ENCODE measurements around the gene CES5A.

CES5A gene

DNA sequence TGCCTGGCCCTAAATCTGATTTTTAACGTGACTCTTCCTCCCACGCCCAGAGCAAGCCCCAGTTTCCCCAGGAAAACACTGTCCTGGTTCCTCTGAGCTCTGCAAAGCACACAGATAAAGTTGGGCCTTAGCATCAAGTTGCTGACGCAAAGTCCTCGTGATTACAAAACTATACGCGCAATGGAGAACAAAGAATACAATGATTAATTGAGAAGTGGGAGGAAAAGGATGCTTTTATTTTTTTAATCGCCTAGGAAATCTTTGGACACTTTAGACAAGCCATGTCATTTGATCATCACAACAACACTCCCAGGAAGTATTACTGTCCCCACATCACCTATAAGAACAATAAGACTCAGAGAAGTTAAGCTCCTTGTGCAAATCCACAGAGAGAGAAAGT, 30.5 kb upstream of the CES5A start:
- H3K36me3 ChIP-seq (ENCODE audit: low read length) = no peaks in the 10 kb centered on the region
- no peak overlapping the region for H3K4me2 ChIP-seq (ENCODE audit: low read depth, low read length, poor library complexity, severe bottlenecking)
- H3K9ac ChIP-seq (ENCODE audit: low read length) = no peak overlapping the region
- no peak overlapping the region for H3K27ac ChIP-seq (ENCODE audit: low read depth, low read length)
- no peak overlapping the region for H3K4me3 ChIP-seq (ENCODE audit: insufficient read depth, low read length, poor library complexity, severe bottlenecking)
- no peaks in the 10 kb centered on the region for H4K20me1 ChIP-seq (ENCODE audit: low read depth, low read length)
- no peaks in the 10 kb centered on the region for H3K9me3 ChIP-seq (ENCODE audit: insufficient read depth, low read length)
- no peaks in the 10 kb centered on the region for H3K9me2 ChIP-seq (replicated peaks; ENCODE audit: insufficient read depth, low read length)
- no peak for TF ChIP-seq EZH2phosphoT487 (conservative IDR thresholded peaks at IDR 0.05; ENCODE audit: low read length)
- TF ChIP-seq, protein P1, sequence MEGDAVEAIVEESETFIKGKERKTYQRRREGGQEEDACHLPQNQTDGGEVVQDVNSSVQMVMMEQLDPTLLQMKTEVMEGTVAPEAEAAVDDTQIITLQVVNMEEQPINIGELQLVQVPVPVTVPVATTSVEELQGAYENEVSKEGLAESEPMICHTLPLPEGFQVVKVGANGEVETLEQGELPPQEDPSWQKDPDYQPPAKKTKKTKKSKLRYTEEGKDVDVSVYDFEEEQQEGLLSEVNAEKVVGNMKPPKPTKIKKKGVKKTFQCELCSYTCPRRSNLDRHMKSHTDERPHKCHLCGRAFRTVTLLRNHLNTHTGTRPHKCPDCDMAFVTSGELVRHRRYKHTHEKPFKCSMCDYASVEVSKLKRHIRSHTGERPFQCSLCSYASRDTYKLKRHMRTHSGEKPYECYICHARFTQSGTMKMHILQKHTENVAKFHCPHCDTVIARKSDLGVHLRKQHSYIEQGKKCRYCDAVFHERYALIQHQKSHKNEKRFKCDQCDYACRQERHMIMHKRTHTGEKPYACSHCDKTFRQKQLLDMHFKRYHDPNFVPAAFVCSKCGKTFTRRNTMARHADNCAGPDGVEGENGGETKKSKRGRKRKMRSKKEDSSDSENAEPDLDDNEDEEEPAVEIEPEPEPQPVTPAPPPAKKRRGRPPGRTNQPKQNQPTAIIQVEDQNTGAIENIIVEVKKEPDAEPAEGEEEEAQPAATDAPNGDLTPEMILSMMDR (IDR thresholded peaks at IDR 0.05; ENCODE audit: insufficient read depth, low read length, poor library complexity, severe bottlenecking) = no peak
- no peak overlapping the region for H2AFZ ChIP-seq (ENCODE audit: low read depth, low read length, severe bottlenecking)
- peaks cover 4% of the 10 kb centered on the region; the same call in 1 of the 2 replicates for H3K27me3 ChIP-seq (ENCODE audit: low read length)
- no peaks in the 10 kb centered on the region for H3F3A ChIP-seq (ENCODE audit: insufficient read depth)
- no peaks in the 10 kb centered on the region for H3K79me2 ChIP-seq (ENCODE audit: insufficient read depth, low read length)

DNA sequence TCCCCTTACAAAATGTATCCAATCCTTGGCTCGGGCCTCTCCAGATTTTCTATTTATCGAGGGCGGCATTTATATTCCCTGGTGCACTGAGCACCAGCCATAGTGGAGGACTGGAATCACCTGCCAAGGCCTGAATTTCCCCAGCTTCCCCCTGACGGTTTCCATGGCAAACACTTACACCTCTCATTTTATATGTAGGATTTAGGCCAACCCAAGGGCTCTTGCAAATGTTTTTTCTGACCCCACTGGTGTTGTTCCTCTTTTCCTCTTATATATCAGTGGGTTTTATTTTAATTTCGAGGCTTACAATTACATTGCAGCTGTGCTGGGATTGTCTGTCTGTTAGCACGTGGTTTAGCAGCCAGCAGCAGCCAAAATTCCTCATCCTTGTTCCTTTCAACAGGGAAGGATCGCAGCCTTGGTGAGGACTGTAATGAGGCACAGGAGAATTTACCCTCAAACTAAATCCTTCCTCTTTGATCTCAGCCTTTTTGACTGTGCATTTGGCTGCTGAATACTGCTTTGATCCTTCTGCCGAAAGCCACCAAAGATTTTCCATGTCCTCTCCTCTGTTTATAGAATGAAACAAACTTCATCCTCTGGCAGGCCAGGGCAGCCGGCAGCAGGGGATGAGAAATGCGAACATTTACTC, 26.5 kb upstream of the CES5A start:
- Histone ChIP-seq H4K20me1 (ENCODE audit: low read depth, low read length) (no peaks in the 10 kb centered on the region), H2AFZ (ENCODE audit: low read depth, low read length, severe bottlenecking) (no peak overlapping the region), H3K9me3 (ENCODE audit: insufficient read depth, low read length) (no peaks in the 10 kb centered on the region; the same call in 1 of the 2 replicates), H3F3A (ENCODE audit: insufficient read depth) (no peaks in the 10 kb centered on the region), H3K27ac (ENCODE audit: low read depth, low read length) (no peak overlapping the region), H3K36me3 (ENCODE audit: low read length) (no peaks in the 10 kb centered on the region), H3K9me2 (replicated peaks; ENCODE audit: insufficient read depth, low read length) (no peaks in the 10 kb centered on the region), H3K9ac (ENCODE audit: low read length) (no peak overlapping the region), H3K79me2 (ENCODE audit: insufficient read depth, low read length) (no peaks in the 10 kb centered on the region), H3K4me3 (ENCODE audit: insufficient read depth, low read length, poor library complexity, severe bottlenecking) (no peak overlapping the region), H3K27me3 (ENCODE audit: low read length) (peaks cover 4% of the 10 kb centered on the region; the same call in 1 of the 2 replicates), H3K4me2 (ENCODE audit: low read depth, low read length, poor library complexity, severe bottlenecking) (no peak overlapping the region)
- TF ChIP-seq, protein P1 (IDR thresholded peaks at IDR 0.05; ENCODE audit: insufficient read depth, low read length, poor library complexity, severe bottlenecking) = no peak
- no peak for TF ChIP-seq EZH2phosphoT487 (conservative IDR thresholded peaks at IDR 0.05; ENCODE audit: low read length)

DNA sequence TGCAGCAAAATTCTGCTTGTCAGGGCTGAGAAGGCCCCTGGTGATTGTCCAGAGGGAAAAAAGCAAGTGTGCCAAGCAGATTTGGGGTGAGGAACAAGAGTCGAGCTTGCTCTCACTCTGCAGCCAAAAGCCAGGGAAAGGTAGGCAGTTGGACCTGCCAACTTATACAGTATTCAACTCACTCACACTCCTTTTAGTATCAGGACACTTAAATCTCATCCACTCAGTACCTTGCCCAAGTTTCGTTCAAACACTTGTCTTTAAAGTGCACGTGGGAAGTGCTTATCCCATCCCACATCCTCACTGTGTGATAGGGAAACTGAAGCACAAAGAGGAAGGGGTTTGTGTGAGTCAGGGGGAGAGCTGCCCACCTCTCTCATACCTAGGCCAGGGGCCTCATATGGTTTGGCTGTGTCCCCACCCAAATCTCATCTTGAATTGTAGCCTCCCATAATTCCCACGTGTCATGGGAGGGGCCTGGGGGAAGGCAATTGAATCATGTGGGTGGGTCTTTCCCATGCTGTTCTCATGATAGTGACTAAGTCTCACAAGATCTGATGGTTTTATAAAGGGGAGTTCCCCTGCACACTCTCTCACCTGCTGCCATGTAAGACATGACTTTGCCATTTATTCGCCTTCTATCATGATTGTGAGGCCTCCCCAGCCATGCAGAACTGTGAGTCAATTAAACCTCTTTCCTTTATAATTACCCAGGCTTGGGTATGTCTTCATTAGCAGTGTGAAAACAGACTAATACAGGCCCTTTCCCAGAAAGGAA, 25.6 kb upstream of the CES5A start:
- peaks cover 4% of the 10 kb centered on the region; the same call in 1 of the 2 replicates for H3K27me3 ChIP-seq (ENCODE audit: low read length)
- H3F3A ChIP-seq (ENCODE audit: insufficient read depth) = no peaks in the 10 kb centered on the region
- no peaks in the 10 kb centered on the region for H3K36me3 ChIP-seq (ENCODE audit: low read length)
- no peak overlapping the region for H3K4me3 ChIP-seq (ENCODE audit: insufficient read depth, low read length, poor library complexity, severe bottlenecking)
- no peaks in the 10 kb centered on the region for H3K79me2 ChIP-seq (ENCODE audit: insufficient read depth, low read length)
- no peak overlapping the region for H3K4me2 ChIP-seq (ENCODE audit: low read depth, low read length, poor library complexity, severe bottlenecking)
- no peaks in the 10 kb centered on the region; the same call in 1 of the 2 replicates for H3K9me3 ChIP-seq (ENCODE audit: insufficient read depth, low read length)
- no peaks in the 10 kb centered on the region for H3K9me2 ChIP-seq (replicated peaks; ENCODE audit: insufficient read depth, low read length)
- H2AFZ ChIP-seq (ENCODE audit: low read depth, low read length, severe bottlenecking) = no peak overlapping the region
- no peak overlapping the region for H3K27ac ChIP-seq (ENCODE audit: low read depth, low read length)
- TF ChIP-seq, protein P1 (IDR thresholded peaks at IDR 0.05; ENCODE audit: insufficient read depth, low read length, poor library complexity, severe bottlenecking) = no peak
- TF ChIP-seq EZH2phosphoT487 (conservative IDR thresholded peaks at IDR 0.05; ENCODE audit: low read length) = no peak
- H4K20me1 ChIP-seq (ENCODE audit: low read depth, low read length) = no peaks in the 10 kb centered on the region
- H3K9ac ChIP-seq (ENCODE audit: low read length) = no peak overlapping the region
